ENCODE data around the gene PRKAR1B.

The PRKAR1B gene

GRCh38 chr7:698515-699475 is 28.3 kb downstream of the PRKAR1B start:
- FAIRE-seq (no peak), DNase-seq (ENCODE audit: insufficient read length, low spot score) (no peak)

- DNase-seq (ENCODE audit: insufficient read length, low spot score) = no peak
- no peak for FAIRE-seq
Measured at GRCh38 chr7:696812-697551, 30.1 kb downstream of the PRKAR1B start.

GRCh38 chr7:696426-696811 is 30.7 kb downstream of the PRKAR1B start:
- FAIRE-seq = no peak

GRCh38 chr7:693280-693679 is 33.8 kb downstream of the PRKAR1B start:
- no peak for DNase-seq (ENCODE audit: insufficient read length, low spot score)
- no peak for FAIRE-seq

More at GRCh38 chr7:696426-696811, 30.7 kb downstream of the PRKAR1B start:
- no peak for DNase-seq (ENCODE audit: insufficient read length, low spot score)

- DNase-seq (ENCODE audit: insufficient read length, low spot score) = no peak
- no peak for FAIRE-seq
Measured at GRCh38 chr7:691361-692045, 35.6 kb downstream of the PRKAR1B start.

- no peak for DNase-seq (ENCODE audit: insufficient read length, low spot score)
- no peak for FAIRE-seq
Measured at GRCh38 chr7:690478-691360, 36.4 kb downstream of the PRKAR1B start.

GRCh38 chr7:685540-685939 is 41.5 kb downstream of the PRKAR1B start:
- FAIRE-seq (no peak), DNase-seq (ENCODE audit: insufficient read length, low spot score) (no peak)

GRCh38 chr7:684416-684815 is 42.7 kb downstream of the PRKAR1B start:
- FAIRE-seq (no peak), DNase-seq (ENCODE audit: insufficient read length, low spot score) (no peak)

GRCh38 chr7:683526-684205 is 43.4 kb downstream of the PRKAR1B start:
- FAIRE-seq (no peak), DNase-seq (ENCODE audit: insufficient read length, low spot score) (no peak)

GRCh38 chr7:682810-683209 is 44.3 kb downstream of the PRKAR1B start:
- DNase-seq (ENCODE audit: insufficient read length, low spot score) = no peak
- FAIRE-seq = no peak

GRCh38 chr7:681551-682307 is 45.4 kb downstream of the PRKAR1B start:
- DNase-seq (ENCODE audit: insufficient read length, low spot score) (no peak), FAIRE-seq (no peak)

GRCh38 chr7:680411-681127 is 46.5 kb downstream of the PRKAR1B start:
- no peak for DNase-seq (ENCODE audit: insufficient read length, low spot score)
- FAIRE-seq = no peak

GRCh38 chr7:676972-677385 is 50.1 kb downstream of the PRKAR1B start:
- DNase-seq (ENCODE audit: insufficient read length, low spot score) = no peak
- FAIRE-seq = no peak

GRCh38 chr7:676246-676971 is 50.7 kb downstream of the PRKAR1B start:
- DNase-seq (ENCODE audit: insufficient read length, low spot score) (no peak), FAIRE-seq (no peak)

- FAIRE-seq (no peak), DNase-seq (ENCODE audit: insufficient read length, low spot score) (no peak)
Measured at GRCh38 chr7:674454-675410, 52.3 kb downstream of the PRKAR1B start.

- DNase-seq (ENCODE audit: insufficient read length, low spot score) (no peak), FAIRE-seq (no peak)
Measured at GRCh38 chr7:673681-674453, 53.2 kb downstream of the PRKAR1B start.
